ELF-1 (cell line): ENCODE measurements around the gene SLC1A7.

ENCODE experiments used
- DNase-seq: peaks from one replicate; pipeline ENCODE4 v3.0.0-alpha.2; 2016; ENCODE audit warnings: low read depth, low spot score

SLC1A7 gene

DNA sequence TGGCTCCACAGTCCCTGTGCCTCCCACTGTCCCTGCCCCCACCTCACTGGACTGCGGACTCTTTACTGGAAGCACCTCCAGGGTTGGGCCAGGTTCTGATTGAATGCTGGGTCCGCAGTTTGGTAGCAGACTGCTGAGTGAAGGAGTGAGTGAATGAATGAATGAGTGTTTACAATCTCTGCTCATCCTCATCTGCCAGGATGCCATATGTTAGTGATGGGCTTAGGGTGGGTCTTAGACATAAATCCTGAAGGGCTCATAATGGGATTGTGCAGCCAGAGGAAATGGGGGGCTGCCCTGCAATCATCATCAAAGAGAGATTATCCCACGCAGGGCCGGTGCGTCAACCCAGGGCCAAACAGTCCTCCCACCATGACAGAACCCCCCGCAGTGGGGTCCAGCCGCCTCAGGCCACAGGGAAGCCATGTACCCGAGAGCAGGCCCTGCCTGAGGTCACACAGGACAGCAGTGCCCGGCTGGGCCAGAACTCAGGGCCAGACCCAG, 26.1 kb downstream of the SLC1A7 start:
- DNase-seq, result no peak

DNA sequence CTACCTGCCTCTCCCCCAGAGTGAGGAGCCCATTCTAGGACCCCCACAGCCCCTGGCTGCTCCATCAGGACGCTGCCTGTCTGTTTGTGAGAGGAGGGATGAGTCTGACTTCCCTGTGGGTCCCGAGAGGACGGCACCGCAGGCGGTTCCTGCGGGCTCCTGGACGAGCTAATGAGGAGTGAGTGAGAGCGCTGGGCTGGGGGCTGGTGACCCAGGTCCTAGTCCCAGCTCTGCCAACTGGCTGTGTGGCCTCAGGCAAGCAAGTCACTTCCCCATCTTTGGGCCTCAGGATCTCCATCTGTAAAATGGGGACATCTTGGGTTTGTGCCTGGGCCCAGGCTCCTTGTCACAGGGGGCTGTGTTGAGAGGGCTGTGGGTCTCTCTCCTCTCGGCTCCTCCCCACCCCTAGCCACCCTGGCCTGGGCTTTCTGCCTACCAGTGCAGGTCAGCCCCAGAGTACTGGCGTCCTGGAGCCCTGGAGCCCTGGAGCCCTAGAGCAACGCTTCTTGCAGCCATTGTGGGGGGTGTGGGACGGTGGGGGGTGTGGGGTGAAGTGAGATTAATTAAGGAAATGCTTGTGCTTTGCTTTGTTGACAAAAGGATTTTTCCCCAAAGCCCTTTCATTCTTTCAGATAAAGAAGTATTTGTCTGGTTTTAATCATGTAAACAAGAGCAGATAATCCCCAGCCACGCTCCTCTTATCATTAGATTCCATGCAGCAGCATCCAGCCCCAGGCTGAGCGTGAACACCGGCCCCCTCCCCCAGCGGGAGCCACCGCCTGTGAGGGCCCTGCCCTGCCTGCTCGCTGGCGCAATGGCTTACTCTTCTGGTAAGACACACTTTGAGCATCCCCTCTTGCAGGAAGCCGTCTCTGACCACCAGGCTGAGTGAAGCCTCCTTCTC, 26.8 kb downstream of the SLC1A7 start:
- DNase-seq, result peak; percentile 93

DNA sequence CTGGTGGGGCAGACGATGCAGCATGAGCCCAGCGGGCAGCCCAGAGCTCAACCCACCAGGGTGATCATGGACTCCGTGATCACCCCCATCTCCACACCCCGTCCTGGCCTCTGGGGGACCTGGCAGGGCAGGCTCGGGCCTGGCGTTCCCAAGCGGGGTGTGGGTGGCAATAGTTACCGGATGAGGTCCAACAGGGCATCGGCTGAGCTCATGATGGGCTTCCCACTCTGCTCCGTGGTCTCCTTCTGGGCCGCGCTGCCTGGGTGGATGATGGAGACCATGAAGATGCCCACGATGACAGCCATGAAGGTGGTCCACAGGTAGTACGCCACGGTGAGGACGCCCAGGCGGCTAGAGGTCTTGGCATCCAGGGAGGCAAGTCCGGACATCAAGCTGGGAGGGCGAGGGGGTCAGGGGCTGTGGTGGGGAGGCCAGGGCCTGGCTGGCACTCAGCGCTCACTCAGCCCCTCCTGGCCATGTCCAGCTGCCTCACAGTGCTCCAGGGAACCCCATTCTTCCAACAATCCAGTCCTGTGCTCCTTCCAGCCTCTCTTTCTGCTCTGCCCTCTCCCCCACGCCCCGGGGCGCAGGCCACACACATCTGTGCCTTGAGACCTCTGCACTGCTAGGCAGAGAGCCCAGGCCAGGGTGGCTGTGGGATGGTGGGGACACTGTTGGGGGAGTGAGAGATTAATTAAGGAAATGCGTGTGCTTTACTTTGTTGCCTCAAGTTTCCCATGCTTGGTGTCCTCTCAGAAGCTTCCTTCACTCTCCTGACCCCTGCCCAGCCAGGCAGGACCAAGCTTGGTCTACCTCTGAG, 27.6 kb downstream of the SLC1A7 start:
- no peak for DNase-seq

DNA sequence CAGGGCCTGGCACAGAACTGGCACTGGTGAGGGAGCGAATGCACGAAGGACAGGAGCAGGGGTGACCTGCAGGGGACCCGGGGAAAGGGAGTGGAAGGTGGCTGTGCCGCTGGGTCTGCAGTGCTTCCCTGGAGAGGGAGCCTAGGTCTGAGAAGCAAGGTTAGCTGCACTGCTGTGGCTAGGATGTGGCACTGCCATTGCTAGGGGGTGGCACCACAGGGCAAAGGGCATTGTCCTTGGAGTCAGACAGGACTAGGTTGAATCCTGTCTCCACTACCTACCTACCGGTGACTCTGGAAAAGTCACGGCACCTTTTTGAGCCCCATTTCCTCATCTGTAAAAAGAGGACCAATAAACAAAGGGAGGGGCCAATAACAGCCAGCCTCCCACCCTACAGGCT, 28.3 kb downstream of the SLC1A7 start:
- DNase-seq, result no peak

DNA sequence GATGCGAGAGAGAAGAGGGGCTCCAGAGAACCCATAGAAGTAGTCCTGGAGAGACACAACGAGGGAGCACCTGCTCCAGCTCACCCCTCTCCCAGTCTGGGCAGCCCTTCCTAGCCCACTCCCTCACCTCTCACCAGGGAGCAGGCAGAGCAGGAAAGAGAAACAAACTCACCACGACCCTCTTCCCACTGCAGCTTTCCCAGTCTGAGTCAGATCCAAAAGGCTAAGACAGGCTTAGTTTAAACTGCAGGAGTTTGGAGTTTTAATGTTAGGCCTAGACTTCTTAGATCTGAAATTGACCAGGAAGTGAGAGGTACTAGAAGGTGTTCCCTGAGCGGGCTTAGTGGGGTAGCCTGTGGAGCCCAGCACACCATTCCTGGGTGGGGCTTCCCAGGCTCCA, 29.6 kb downstream of the SLC1A7 start:
- no peak for DNase-seq

DNA sequence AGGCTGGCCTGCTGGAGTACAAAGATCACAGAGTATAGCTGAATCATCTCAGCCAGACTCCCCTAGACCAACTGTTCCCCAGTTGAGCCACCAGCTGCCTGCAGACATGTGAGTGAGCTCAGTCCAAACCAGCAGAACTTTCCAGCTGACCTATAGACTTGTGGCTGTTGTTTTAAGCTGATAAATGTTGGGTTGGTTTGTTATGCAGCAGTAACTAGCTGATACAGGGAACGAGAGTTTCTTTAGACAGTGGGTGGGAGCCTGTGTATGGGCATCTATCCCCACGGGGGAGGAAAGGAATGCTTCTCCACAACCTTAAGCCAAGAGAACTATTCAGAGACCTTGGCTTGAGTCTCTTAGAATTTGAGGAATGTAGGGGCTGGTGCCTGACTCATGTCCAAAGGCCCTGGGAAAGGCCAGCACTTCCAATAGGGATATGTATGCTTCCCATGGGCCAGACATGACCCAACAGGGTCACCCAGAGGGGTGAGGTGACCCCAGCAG, 30.1 kb downstream of the SLC1A7 start:
- DNase-seq, result peak; percentile 68

DNA sequence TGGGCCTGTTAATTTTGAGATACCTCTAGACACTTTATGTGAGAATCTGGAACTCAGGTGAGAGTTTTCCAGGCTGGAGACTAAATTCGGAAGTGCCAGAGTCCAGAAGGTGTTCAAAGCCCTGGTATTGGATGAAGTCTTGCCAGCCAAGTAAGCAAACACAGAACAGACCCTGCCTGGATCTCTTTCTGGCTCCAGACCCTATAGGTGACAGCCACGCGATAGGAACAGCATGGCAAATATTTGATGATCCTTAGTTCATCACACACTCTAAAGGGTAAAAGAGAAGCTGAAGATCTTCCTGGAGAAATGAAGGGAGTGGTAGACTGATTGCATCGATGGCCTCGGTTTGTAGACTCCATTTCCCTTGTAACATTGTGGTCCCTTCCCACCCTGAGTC, 30.7 kb downstream of the SLC1A7 start:
- no peak for DNase-seq

DNA sequence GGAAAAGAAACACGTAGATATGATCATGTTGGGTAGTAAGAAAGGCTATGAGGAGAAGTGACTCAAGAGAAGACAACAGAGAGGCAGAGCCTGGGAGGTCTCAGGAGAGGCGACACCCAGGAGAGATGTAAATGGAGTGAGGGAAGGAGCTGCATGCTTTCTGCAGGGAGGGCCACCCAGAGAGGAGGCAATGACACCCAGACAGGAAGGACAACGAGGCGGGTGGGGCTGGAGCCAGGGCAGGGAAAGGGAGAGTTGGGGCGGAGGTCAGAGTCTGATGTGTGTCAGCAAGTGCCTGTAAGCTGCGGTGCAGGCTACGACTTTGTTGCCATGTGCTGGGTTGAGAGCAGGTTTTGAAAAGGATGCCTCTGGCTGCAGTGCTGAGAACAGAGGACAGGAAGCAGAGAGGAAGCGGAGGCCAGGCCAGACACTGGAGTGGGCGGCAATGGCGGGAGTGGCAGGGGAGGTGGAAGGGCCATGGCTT, 31.3 kb downstream of the SLC1A7 start:
- DNase-seq, result peak; percentile 39

DNA sequence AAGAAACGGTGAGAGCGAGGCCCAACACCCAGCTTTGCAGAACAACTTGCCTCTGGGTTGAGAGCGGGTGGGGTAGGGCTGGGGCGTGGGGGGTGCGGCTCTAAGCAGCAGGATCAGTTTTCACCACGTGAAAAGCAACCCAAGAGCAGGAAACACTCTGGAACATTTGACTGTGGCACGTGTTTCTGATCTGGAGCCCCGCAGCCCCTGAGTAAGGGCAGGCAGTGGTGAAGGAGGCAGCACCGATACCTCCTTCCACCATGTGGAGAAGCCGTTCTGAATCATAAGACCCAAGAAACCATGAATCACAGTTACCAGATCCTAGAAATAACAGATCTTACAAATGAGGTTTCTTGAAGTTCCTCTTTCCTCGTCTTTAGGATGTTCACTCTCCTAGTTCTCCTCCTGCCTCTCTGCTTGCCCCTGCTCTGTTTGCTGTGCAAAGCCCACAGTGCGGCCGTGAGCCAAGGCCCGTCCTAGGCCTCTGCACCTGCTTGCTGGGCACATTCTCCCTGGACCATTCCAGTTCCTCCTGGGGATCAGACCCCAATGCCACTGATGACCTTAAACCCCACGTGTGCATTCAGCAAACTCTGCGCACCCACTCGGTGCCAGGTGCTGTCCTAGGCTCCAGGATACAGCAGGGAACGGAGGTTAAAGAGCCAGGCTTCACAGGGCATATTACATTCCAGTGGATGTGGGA, 31.9 kb downstream of the SLC1A7 start:
- no peak for DNase-seq

DNA sequence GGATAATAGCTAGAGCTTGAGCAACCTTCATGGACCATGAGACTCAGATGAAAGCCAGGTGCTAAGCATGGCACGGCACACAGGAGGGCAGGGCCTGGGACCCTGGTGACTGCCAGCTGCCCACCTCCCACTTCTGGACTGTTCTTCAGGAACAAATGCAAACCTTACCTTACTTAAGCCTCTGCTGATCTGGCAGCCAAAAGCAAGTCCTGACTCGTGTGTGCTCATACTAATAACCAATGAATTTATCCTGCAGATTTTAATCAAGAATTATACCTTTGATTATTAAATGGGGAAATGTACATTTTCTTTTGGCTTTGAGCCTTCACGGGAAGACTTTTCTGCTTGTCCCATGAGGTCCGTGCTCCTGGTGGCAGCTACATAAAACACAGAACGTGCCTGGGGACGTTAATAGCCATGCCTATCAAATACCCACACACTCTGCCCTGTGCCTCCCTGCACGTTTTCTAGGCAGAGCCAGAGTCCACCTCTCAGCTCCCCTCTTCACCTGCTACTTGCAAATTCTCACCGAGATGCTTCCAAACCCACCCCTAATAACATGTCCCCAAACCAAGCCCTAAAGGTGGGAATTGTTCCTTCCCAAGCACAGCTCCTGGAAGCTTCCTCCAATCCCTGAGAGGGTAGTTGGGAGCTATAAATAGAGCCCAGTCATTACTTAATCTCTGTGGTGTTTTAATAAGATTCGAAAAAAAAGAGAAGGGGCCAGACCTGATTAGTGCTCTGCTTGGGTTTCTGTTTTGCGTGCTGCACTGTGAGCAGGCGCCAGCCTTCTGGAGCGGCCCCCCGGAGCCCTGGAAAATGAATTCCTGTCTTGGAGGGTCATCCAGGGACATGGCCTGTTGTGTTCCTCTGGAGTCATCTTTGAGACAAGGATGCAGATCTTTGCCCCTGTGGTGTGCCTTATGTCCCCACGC, 33.5 kb downstream of the SLC1A7 start:
- DNase-seq, result no peak

DNA sequence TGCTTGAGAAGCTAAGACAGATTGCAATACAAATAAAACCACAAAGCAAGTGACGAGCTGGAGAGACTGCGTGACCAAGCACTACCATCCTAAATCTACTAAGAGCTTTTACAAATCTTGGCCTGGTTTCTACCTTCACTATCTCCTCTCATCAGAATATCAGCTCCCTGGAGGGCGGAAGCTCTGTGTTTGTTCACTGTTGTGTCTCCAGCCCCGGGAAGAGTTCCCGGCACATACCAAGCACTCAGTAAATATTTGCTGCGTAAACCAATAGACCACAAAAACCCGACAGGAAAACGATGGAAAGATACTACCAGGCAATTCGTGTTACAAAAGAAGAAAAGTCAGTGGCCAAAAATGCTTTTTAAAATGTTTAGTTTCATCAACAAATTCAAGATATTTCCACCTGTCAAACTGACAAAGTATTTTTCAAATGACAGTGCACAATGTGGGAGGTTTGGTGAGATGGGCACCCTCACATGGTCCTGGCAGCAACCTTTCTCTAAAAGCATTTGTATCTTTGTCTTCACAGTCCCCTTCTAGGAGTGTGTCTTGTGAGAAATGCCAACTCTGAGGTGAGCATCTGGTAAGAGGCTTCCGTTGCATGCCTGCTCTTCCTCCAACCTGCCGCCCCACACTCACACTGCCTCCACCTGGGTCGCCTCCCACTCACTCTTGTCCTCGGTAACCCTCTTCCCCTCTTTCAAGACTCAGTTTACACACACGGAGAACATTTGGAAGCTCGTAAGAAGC, 34.7 kb downstream of the SLC1A7 start:
- peak; percentile 53 for DNase-seq

DNA sequence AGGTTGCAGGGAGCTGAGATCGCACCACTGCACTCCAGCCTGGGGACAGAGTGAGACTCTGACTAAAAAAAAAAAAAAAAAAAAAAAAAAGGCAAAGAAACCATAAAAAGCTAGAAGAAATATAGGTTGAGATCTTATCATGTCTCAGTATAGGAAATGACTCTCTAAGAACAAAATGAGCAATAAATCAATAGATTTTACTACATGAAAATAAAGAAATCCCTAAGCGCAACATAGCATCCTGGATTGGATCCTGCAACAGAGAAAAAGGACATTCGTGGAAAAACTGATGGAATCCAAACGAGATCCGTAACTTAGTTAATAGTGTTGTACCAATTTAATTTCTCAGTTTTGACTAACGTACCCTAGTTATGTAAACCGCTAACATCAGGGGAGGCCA, 35.3 kb downstream of the SLC1A7 start:
- DNase-seq, result no peak

DNA sequence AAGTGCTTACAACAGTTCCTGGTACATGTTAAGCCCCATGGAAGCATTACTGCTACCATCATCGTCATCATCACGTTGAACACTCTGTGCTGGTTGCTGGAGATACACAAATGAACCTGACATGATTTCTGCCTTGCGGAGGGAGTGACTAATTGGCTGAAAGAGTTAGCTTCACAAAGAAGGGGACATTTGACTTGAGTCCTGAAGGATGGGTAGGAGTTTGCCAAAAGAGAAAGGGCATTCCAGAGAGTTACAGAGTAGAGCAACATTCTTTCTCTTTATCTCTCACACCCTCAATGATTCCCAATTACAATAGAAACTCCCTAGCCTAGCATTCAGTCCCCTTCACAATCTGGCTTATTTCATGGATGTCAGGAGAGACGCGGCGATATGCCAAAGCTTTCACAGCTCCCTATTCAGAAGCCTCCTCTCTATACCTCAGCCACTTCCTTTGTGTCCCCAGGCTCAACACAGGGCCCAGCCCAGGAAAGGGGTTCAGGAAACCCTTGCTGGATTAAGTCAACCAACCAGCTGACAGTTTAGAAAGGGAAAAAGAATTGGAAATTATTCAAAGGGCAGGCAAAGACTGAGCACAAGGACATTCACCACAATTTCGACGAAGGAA, 38.0 kb downstream of the SLC1A7 start:
- no peak for DNase-seq

DNA sequence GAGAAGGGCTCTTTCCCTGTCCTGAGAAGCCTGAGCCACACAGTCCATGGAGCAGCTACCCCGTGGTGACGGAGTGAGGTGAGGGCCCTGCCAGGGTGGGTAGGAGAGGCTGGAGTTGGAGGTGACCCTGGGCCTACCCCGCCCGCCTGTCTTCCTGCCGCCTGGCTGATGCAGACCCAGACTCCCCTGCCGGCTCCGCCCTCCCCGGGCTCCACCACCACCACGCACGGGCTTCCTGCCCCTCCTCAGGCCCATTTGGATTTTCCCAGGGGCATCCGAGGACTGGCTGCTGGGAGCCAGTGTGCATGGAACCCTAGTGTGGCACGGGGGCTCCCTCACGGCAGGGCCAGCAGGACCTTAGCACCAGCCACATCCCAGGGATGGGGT, 47.9 kb downstream of the SLC1A7 start:
- no peak for DNase-seq

DNA sequence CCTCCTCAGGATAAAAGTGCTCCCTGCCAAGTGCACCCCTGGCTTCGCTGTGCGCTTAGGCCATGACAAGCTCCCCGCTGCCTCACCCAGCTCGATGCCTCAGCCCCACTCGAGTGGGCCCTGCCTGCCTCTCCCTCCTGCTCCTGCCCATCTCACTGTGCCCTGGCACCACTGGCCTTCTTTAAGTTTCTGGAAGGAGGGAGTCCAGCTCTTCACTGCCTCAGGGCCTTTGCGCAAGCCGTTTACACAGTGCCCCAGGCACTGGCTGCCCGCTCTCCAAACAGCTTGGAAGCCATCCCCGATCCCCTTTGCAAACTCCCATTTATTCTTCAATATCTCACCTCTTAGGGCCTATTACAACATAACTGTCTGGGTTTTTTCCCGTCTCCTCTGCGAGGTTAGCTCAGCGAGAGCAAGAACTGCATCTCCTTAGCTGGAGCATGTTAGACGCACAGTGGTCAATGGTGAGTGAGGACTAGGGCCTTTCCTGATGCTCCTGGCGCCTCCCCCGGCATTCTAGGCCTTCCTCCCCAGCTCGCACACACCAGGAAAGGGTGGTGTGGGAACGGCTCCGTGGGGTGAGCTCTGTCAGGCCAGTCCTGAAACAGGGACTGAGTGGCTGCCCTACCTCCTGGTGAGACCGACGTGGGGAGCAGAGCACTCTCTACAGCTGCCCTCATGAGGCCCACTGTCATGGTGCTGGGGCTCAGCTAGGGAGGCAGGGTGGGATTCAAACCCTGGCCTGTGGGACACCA, 48.5 kb downstream of the SLC1A7 start:
- DNase-seq, result no peak

DNA sequence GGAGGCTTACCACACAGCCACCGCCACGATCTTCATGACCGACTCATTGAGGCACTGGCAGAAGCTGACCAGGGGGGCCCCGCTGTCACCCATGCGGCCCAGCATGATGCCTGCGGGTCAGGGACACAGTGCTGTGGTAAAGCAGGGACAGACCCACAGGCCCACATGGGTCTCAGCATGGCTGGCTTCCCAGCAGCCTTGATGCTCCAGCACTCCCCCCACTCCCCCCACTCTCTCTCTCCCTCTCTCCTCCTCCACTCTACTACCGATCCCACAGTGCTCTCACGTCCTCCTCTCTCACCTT, 49.0 kb downstream of the SLC1A7 start:
- DNase-seq, result no peak

DNA sequence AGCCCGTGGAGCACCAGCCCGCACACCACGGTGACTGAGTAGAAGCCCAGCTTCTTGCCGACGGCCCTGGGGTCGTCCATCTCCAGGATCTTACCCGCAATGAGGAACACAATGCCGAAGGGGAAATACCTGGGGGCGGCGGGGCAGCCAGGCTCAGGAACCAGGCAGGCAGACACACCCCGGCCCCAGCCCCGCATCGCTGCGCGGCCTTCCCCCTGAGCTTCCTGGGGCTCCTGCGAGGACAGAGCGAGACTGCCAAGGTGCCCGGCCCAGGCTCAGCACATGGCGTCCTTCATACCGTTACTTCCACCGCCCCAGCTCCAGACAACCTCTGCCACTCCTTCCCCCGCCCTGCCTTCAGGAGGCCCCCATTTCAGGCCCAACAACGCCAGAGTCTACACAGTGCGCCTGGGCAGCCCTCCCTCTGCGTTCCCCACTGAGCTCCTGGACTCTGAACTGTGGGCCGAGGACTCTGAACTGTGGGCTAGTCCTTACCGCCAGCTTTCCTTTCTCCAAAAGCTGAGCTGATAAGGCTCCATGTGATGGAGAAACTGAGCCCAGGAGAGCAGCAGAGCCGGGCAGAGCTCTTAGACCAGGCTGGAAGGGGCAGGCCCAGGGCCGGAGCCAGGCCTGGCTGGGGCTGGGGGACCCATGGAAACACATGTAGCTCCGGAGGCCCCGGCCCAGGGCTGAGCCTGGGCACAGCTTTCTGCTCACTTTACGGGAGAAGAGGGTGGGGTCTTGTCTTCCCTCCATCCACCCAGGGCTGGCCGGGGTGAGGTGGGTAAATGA, 49.6 kb downstream of the SLC1A7 start:
- DNase-seq, result no peak
